ENCODE results near the gene CNN3. TPM values are rescaled to one million over a fixed set of nuclear protein-coding genes. Genes with fewer than 3 reads are reported as not detected.

The CNN3 gene
- total RNA-seq, 1 donor: 485 TPM

DNA sequence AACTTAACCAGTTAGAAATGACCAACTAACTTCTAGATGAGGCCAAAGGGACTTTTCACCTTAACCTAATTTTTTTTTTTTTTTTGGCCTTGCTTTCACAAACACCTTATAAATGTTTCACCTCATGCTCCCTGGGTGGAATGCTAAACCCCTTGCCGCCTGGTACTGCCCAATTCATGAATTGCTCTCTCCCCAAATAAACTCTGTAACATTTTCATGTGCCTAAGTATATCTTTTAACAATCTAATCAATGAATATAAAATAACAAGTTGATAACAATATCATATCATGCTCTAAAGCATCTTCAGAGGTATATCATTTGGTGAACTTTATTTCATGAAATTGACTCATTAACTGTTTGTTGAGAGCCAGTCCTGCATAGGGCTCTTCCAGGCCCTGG, 10.9 kb upstream of the CNN3 start:
- DNase-seq (ENCODE audit: low read depth): no peak
- H3K4me3 ChIP-seq (ENCODE audit: low read depth, low read length): no peak overlapping the region
- no peak for TF ChIP-seq CTCF (IDR thresholded peaks at IDR 0.05; ENCODE audit: insufficient read depth, low read depth, low read length)

- H3K4me3 ChIP-seq (ENCODE audit: low read depth, low read length): no peak overlapping the region
- TF ChIP-seq CTCF (IDR thresholded peaks at IDR 0.05; ENCODE audit: insufficient read depth, low read depth, low read length): no peak
- DNase-seq (ENCODE audit: low read depth): no peak
Measured at GRCh38 chr1:94936861-94937620, 10.1 kb upstream of the CNN3 start.

DNA sequence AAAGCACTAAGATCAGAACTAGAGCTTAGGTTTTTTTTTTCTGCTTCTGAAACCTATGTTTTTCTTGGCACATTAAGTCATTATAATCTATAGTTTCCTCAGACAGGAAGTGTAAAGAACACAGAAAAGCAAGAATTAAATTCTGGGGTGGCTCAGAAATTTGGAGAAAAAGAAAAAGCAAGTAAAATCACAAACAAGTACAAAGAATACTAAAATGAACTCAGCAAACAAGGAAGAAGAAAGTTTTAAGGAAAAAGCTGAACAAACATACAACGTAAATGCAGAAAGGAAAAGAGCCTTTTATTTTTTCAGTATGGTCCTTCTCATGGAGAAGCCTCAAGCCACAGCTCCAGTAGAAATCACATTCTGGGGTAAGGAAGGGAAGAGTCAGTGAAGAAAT, 8.6 kb upstream of the CNN3 start:
- TF ChIP-seq CTCF (IDR thresholded peaks at IDR 0.05; ENCODE audit: insufficient read depth, low read depth, low read length): no peak

DNA sequence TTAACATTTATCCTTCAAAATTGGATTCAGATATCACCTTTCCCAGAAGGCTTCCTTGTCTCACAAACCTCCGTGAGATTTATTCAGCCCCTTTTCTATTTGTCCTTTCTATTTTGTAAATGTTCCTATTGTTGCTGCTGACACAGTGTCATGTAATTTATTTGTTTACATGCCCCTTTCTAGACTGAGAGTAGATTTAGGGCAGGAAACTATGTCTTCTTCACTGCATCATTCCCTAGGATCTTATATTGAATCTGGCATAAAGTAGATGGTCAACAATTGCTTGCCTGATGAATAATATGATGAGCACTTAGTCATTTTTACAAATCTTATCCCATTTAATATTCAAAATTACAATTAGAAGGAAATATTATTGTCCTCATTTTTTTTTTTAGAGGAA, 8.1 kb upstream of the CNN3 start:
- no peak overlapping the region for H3K4me3 ChIP-seq (ENCODE audit: low read depth, low read length)
- TF ChIP-seq CTCF (IDR thresholded peaks at IDR 0.05; ENCODE audit: insufficient read depth, low read depth, low read length): no peak
- no peak for DNase-seq (ENCODE audit: low read depth)

More for the DNA sequence above, 8.6 kb upstream of the CNN3 start:
- DNase-seq (ENCODE audit: low read depth): no peak
- no peak overlapping the region for H3K4me3 ChIP-seq (ENCODE audit: low read depth, low read length)

DNA sequence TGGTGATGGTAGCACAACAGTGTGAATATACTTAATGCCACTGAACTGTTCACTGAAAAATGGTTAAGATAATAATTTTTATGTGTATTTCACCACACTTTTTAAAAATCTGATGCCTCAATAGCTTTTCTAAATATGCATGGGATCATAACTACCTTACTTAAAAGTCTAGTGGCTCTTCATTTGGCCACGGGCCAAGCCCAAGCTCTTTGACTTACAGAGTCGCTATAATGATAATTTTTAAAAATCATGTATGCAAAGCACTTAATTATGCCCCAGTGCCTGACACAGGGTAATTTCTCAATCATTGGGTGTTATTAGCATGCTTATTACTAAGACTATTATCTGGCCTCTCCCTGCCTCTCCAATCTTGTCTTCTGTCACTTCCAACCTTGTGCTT, 7.6 kb upstream of the CNN3 start:
- no peak for DNase-seq (ENCODE audit: low read depth)
- H3K4me3 ChIP-seq (ENCODE audit: low read depth, low read length): no peak overlapping the region
- TF ChIP-seq CTCF (IDR thresholded peaks at IDR 0.05; ENCODE audit: insufficient read depth, low read depth, low read length): no peak

GRCh38 chr1:94931254-94931841, 4.4 kb upstream of the CNN3 start:
- TF ChIP-seq CTCF (IDR thresholded peaks at IDR 0.05; ENCODE audit: insufficient read depth, low read depth, low read length): no peak
- H3K4me3 ChIP-seq (ENCODE audit: low read depth, low read length): no peak overlapping the region
- no peak for DNase-seq (ENCODE audit: low read depth)

All from fibroblast of villous mesenchyme (primary cell).